Kidney tubule cell (primary cell): Measurements from ENCODE around the gene RAC3.

Experiments used
- DNase-seq: peaks from one replicate; pipeline ENCODE4 v3.0.0-alpha.2; 2018; ENCODE audit warnings: low spot score

The RAC3 gene

GRCh38 chr17:82031303-82031884, at the start of gene RAC3:
TSS of gene RAC3 (plus strand) at chr17:82031678. CDS start at chr17:82031762, 84 bp downstream.
- DNase-seq: peak; percentile 33

- DNase-seq: no peak
Observed at GRCh38 chr17:81983011-81983638, 48.4 kb upstream of the RAC3 start.

- DNase-seq: no peak
Observed at GRCh38 chr17:81983639-81984373, 47.7 kb upstream of the RAC3 start.

GRCh38 chr17:81984773-81985410, 46.6 kb upstream of the RAC3 start:
- no peak for DNase-seq

- DNase-seq: no peak
Observed at GRCh38 chr17:81986606-81987005, 44.9 kb upstream of the RAC3 start.

GRCh38 chr17:81987161-81987770, 44.2 kb upstream of the RAC3 start:
- no peak for DNase-seq

- DNase-seq: no peak
Observed at GRCh38 chr17:81990836-81991683, 40.4 kb upstream of the RAC3 start.

- DNase-seq: peak; percentile 93
Observed at GRCh38 chr17:81991684-81992305, 39.7 kb upstream of the RAC3 start.

- no peak for DNase-seq
Observed at GRCh38 chr17:81992306-81993102, 39.0 kb upstream of the RAC3 start.

GRCh38 chr17:81993729-81994592, 37.5 kb upstream of the RAC3 start:
- no peak for DNase-seq

- no peak for DNase-seq
Observed at GRCh38 chr17:81994593-81995462, 36.6 kb upstream of the RAC3 start.

- no peak for DNase-seq
Observed at GRCh38 chr17:81995463-81996231, 35.8 kb upstream of the RAC3 start.

- DNase-seq: no peak
Observed at GRCh38 chr17:81996232-81996756, 35.2 kb upstream of the RAC3 start.

GRCh38 chr17:81996757-81997441, 34.6 kb upstream of the RAC3 start:
- DNase-seq: no peak

GRCh38 chr17:81998212-81998611, 33.3 kb upstream of the RAC3 start:
- no peak for DNase-seq

GRCh38 chr17:81998691-81999438, 32.6 kb upstream of the RAC3 start:
- no peak for DNase-seq
